ENCODE data around the gene GPR87.

DNA sequence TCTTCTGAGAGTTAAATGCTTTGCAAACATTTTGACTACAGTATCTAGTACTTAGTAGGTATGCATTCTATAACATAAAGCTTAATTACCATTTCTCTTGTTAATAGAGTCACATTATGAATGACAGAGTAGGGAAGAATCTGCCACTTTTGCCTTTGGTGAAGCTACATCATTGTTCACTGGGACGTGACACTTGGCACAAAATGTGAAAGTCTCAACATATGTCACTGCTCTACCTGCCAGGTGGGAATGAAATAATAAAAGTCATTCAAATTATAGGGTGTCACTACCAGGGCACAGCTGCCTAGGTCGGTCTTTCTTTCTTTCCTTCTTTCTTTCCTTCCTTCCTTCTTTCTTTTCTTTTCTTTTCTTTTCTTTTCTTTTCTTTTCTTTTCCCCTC is 17.6 kb downstream of the GPR87 start:
- TF ChIP-seq, protein P1, sequence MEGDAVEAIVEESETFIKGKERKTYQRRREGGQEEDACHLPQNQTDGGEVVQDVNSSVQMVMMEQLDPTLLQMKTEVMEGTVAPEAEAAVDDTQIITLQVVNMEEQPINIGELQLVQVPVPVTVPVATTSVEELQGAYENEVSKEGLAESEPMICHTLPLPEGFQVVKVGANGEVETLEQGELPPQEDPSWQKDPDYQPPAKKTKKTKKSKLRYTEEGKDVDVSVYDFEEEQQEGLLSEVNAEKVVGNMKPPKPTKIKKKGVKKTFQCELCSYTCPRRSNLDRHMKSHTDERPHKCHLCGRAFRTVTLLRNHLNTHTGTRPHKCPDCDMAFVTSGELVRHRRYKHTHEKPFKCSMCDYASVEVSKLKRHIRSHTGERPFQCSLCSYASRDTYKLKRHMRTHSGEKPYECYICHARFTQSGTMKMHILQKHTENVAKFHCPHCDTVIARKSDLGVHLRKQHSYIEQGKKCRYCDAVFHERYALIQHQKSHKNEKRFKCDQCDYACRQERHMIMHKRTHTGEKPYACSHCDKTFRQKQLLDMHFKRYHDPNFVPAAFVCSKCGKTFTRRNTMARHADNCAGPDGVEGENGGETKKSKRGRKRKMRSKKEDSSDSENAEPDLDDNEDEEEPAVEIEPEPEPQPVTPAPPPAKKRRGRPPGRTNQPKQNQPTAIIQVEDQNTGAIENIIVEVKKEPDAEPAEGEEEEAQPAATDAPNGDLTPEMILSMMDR (IDR thresholded peaks at IDR 0.05; ENCODE audit: low read length), result no peak
- TF ChIP-seq EZH2 (IDR thresholded peaks at IDR 0.05; ENCODE audit: borderline replicate concordance, low read length), result no peak

Data from OCI-LY1 (cell line).